GM23338 (cell line): ENCODE measurements around the gene RAB7B. TPM values are rescaled to one million over a fixed set of nuclear protein-coding genes. Genes with fewer than 3 reads are reported as not detected.

ENCODE experiments used
- ETS1 ChIP-seq: IDR thresholded peaks from 2 replicates; pipeline ENCODE4 v1.6.1; 2016; ENCODE audit warnings: antibody characterized with exemption
- REST ChIP-seq: IDR thresholded peaks from one replicate; pipeline ENCODE4 v1.6.1; 2018; ENCODE audit warnings: antibody characterized with exemption; ENCODE audit not compliant: unreplicated experiment
- STAT1 ChIP-seq: IDR thresholded peaks from one replicate; pipeline ENCODE4 v1.6.1; 2016; ENCODE audit warnings: antibody characterized with exemption; ENCODE audit not compliant: unreplicated experiment
- ZNF331 ChIP-seq: fragments of 250-450 bp; sonication (Bioruptor Pico); IDR thresholded peaks from 2 replicates; pipeline ENCODE4 v1.5.0; 2020; ENCODE audit warnings: low read depth, mild to moderate bottlenecking, moderate library complexity
- ZNF462 ChIP-seq: fragments of 250-450 bp; sonication (Bioruptor Pico); IDR thresholded peaks from 2 replicates; pipeline ENCODE4 v1.5.0; 2020; ENCODE audit warnings: mild to moderate bottlenecking, moderate library complexity
- polyA plus RNA-seq: library from polyadenylated mRNA; unstranded; fragments of >200 nt; fragmentation: Nextera tagmentation; extraction: Ambion mirVana; gene quantifications from 2 replicates; pipeline ENCODE4 v1.2.1, GENCODE V29; 2016
- total RNA-seq: library from RNA; depleted of rRNA; stranded (reverse); fragments of >200 nt; shearing (Covaris generic); gene quantifications from 2 replicates; pipeline ENCODE4 v1.2.3, GENCODE V29; 2014

Gene RAB7B
- total and polyA plus RNA-seq, 2 experiments from 2014 or later: not detected

GRCh38 chr1:205930799-205931281 is 72.4 kb downstream of the RAB7B start (continued):
- TF ChIP-seq ZNF462 (CRISPR knock-in tag): no peak
- no peak for TF ChIP-seq REST
- TF ChIP-seq ZNF331 (CRISPR knock-in tag): no peak
- TF ChIP-seq STAT1: no peak
- no peak for TF ChIP-seq ETS1
